GM18507 (cell line): ENCODE data around the gene DPYSL4.
"Not testable (repeated sequence)": the region's sequence is repeated elsewhere in the genome, so short reads cannot be mapped to it uniquely, and the experiment has no call there.

Experiments
- DNase-seq: peaks from one replicate; pipeline ENCODE4 v3.0.0; 2011; ENCODE audit warnings: low read depth; ENCODE audit not compliant: insufficient read length; ENCODE audit errors: extremely low spot score
- FAIRE-seq: peaks from 2 replicates; lab custom pipeline; 2011; peaks lifted over from hg19 to GRCh38; lab: Jason Lieb, UNC

DPYSL4 gene

DNA sequence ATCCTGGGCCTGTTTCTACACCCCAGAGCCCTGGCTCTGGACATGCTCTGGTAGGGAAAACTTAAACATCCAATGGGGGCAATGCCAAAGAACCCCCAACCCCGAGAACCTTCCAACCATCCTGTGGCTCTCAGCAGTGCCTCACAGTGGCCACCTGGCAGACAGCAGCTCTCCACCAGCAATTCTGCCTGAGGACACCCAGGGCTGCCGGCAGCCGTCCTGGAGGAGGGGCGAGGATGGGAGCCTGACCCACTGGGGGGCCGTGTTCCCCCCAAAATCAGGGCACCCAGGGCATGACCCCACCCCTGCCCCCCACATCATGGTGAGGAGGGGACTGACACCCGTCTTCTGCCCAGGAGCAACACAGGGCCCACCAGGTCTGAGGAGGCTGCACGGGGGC is 32.7 kb downstream of the DPYSL4 start:
- DNase-seq (no peak), FAIRE-seq (no peak)

DNA sequence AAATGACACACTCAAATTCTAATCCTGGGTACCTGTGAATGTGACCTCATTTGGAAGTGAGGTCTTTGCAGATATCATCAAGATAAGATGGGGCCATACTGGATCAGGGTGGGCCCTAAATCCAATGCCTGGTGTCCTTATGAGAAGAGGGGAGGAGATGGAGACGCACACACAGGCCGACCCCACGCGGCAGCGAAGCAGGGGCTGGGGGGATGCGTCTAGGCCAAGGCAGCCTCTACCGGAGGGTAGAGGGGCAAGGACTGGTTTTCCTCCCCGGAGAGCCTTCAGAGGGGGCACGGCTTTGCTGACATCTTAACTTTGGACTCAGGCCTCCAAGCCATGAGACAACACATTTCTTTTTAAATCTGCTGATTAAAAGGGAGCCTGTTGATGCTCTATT is 33.3 kb downstream of the DPYSL4 start:
- DNase-seq (no peak), FAIRE-seq (no peak)

DNA sequence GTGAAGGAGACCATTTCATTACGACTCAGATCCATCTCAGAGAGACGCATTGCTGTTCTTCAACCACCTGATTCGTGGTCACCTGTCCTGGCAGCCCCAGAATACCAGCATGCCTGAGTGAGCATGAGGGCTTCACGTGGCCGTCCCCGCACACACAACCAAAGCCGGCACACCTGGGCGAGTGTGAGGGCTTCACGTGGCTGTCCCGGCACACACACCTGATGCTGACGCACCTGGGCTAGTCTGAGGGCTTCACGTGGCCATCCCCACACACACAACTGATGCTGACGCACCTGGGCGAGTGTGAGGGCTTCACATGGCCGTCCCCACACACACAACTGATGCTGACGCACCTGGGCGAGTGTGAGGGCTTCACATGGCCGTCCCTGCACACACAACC is 34.2 kb downstream of the DPYSL4 start:
- not testable (repeated sequence) for FAIRE-seq, DNase-seq

DNA sequence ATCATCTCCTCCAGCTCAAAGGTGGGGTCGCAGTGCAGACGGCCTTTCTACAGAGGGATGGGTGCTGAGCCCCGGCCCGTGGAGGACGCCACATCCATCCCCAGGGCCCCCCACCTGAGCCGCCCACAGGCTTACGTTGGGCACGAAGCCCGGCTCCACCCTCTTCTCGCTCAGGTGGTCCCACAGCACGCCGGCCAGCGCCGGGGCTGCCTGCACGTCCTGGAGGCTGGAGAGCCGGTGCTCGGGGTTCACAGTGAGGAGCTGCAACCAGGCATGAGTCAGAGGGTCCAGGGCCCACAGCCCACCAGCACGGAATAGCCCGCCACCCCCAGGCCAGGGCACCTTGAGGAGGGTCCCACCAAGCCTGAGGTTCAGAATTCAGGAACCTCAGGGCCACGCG is 36.0 kb downstream of the DPYSL4 start:
- DNase-seq, result no peak
- FAIRE-seq, result no peak

DNA sequence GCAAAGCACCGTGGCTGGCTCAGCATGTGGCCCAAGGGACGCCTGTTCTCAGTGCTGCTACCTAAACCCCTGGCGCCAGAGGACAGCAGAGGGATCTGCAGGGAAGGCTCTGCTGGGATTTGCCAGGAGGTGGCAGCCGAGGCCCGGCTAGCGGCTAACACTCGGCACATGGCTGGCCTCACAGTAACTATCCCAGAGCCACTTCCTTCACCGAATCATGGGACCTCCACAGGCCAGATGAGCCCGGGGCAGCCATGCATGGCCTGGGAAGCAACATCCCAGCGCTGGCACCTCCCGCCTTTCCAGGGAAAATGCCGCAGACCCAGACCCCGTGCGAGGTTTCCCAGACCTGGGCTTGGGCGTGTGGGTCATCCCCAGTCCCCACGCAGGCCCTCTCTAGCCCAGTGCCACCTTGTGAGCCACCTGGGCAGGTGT is 36.4 kb downstream of the DPYSL4 start:
- DNase-seq, result peak; percentile 73
- peak; percentile 72 for FAIRE-seq

DNA sequence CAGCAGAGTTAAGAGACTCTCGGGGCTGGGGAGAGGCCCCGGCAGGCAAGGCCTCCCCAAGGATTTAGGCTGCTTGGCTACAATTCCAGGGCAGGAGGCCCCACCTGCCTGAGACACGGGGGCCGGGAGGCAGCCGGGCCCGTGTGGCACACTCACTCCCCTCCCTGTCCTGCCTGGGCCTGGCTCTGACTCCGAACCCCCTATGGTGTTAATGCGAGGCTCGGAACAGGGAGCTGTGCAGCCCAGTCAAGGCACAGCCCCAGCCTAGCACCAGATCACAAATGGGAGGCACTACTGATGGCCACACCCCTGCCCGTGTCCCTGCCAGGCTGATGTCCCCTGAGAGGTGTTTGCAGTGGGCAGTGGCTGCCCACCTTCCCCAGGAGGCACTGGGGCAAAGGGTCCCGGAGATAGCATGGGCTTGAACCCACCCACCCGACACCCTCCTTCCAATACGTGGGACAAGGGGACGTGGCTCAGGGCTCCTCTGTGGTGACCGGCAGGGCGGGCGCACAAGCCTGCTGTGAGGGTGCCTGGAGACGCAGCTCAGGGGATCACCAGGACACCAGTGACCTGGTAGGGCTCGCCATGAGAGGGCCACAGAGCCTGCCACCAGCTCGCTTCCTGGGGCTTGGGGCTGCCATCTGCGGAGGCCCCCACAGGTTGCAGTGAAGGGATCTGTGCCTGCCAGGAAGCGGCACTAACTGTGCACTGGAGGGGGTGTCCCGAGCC is 37.0 kb downstream of the DPYSL4 start:
- FAIRE-seq (no peak), DNase-seq (no peak)

DNA sequence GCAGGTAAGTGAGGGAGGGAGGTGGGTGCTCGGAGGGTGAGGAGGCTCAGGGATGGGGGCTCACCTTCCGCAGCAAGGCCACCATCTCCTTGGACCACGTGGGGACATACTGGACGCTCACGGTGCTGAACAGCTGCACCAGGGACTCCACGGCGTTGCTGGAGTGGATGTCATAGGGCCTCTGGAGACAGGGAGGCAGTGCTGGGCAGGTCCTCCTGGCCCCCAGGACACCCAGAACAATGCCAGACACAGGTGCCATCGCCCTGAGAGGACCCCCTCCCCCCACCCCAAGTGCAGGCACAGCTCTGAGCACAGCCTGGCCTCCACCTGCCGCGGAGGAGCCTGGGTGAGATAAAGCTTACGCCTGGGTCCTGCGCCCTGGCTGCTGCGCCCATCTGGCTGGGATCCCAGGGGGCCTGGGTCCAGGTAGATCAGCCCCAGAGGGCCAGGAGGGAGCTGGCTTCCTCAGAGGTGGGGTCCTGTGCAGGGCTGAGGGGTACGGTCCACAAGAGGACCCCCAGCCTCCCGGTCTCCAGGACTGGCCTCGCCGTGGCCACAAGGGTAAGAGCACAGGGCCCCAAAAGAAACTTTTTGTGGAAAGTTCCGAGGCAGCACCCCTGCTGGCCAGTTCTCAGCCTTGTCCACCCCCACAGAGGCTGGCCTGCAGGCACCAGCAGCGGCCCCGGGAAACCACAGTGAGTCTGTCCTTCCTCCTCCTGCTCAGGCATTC is 37.8 kb downstream of the DPYSL4 start:
- DNase-seq (no peak), FAIRE-seq (no peak)

DNA sequence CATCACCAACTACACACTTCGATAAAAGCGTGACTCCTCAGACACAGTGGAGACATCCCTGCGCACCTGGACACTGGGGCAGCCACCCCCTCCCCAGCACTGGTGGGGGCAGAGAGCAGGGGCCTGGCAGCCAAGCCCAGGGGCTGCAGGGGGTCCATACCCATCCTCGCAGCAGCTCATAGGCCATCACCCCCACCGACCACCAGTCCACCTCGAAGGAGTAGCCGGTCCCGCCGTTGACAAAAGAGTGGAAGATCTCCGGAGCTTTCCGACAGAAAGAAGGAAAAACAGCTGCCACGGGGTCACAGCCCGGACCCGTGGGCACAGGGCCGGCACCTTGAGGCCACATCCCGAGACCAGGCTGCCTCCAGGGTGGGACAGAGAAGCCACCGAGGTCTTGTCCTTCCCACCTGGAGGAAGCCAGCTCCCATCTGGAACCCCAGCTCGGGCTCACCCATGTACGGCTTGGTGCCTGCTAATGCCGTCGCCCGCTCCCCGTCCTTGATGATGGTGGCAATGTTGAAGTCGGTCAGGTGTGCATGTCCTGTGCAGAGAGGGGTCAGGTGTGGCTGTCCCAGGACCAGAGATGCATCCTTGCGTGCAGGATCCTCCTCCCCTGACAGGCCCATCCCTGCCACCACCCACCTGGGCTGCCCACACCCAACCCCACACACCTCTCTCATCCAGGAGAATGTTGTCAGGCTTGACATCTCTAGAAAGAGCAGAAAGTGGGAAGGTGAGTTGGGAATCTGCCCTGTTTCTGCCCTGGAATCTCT is 38.5 kb downstream of the DPYSL4 start:
- DNase-seq (no peak), FAIRE-seq (no peak)

DNA sequence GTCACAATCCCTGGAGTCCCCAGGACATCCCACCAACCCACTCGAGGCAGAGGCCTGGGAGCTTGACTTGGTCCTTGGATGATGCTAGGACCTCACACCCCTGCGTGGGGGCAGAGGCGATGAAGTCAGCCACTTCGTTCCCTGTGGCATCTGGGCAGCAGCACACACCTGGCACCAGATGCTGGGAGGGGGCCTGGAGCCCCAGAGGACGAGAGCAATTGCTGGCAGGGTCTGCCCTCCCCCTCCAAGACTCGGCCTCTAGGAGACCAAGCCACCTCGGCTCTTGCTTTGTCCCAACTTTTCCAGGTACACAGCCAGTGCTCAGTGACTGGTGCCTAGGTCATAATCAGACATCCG is 39.1 kb downstream of the DPYSL4 start:
- FAIRE-seq (no peak), DNase-seq (no peak)

DNA sequence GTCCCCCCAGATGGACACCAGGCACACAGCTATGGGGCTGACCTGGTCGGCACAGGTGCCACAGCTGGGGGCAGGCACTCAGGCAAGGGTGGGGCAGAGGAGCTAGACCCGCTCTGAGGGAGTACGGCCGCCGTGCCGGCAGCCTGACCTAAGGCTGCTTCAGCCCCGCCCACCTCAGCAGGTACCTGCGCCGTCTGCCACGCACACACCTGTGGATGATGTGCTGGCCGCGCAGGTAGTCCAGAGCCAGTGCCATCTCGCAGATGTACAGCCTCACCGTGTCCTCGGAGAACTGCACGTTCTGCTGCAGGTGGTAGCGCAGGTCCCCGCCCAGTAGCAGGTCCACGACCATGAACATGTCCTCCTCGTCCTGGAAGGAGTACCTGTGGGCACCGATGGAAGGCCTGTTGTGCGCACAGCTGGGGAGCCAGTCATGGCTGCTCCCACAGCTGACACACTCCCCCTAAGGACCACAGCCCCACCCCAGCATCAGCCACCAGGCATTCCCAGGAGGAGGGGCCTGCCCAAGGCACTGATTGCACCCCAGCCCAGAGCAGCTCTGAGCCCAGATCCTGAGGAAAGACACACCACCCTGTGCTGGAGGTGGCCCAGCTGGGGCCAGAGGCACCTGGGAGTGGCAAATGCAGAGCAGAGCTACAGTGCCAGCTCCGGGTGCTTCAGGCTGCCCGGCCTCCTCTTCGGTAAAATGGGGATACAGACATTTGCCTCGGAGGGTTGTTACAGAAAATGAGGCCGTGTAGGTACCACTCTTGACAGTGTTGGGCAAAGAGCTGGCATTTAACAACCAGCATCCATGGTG is 40.0 kb downstream of the DPYSL4 start:
- FAIRE-seq, result no peak
- no peak for DNase-seq

DNA sequence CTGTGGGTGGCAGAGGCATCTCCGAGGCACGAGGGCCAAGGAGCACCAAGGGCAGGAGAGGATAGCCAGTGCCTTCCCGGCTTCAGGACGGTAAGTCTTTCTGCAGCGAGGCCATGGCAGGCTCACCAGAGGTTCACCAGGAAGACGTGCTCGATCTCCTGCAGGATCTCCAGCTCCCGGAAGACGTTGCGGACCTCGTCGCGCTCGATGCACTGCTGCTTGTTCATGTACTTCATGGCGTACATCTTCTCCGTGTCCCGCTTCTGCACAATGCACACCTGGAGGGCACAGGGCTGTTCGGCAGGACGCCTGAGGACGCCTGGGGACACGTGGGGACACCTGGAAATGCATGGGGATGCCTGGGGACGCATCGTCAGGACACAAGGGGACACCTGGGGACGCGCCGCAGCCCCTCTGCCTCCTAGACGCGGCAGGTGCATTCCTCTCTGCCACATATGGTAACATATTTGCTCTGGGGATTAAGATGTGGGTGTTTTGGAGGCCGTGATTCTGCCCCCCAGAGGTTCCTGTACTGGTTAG is 41.2 kb downstream of the DPYSL4 start:
- no peak for FAIRE-seq
- no peak for DNase-seq

DNA sequence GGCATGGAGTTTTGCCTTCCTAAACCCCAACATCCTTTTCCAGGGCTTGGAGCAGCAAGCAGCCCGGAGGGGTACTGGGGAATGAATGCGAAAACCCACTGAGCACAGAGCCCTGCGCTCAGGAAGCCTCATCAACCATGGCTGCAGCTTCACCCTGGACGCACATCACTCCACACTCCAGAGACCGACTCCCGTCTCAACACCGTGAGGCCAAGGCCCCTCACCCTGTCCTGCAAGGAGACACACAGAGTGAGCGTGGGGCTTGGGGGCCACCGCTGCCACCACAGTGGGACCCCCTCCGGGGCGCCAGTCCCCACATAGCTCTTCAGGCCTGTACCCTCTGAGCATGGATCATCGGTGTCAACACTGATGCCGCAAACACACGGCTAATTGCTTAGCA is 41.9 kb downstream of the DPYSL4 start:
- DNase-seq (no peak), FAIRE-seq (no peak)

DNA sequence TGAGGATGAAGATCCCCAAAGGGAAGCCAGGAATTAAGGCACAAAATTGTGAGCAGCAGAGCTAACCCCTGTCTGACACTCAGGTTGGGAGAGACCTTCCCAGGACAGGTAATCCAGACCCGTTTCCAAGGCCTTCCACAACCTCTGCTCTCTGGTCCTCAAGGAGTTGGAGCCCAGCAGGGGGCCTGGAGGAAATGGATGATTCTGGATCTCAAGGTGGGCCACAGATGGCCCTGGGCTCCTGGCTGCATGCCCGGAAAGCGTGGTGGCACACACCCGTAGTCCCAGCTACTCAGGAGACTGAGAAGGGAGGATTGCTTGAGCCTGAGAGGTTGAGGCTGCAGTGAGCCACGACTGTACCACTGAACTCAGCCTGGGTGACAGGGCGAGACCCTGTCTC is 42.3 kb downstream of the DPYSL4 start:
- DNase-seq, result no peak
- FAIRE-seq, result no peak

DNA sequence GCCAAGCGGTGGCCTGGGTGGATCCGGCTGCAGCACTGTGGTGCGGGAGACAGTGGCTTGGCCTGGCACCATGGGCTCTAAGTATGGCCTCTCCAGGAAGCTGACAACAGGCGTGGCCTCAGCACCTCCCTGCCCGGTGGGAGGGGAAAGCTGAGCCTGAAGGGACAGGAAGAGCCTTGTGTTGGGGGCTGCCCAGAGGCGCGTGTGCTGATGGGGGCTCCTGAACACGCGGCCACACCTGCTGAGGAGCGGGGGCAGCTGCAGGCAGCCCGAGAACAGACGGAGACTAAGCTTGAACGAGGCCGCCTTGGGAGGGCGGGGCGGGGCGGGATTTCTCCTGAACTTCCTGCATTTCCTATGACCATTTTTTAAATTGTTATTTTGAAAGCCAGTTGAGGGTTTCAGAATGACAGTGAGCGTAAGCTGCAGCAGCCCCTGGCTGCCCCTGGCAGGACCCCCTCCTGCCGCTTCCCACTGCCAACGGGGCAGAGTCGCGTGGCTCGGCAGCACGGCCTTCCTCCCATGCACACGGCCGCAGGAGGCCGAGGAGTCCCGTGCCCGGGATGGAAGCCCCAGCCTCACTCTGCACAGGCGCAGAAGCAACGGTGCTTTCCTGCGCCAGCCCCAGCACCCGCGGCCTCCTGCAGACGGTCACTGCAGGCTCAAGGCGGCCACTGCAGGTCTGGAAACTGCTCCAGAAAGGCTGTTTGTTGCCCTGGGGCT is 43.2 kb downstream of the DPYSL4 start:
- FAIRE-seq (no peak), DNase-seq (no peak)

DNA sequence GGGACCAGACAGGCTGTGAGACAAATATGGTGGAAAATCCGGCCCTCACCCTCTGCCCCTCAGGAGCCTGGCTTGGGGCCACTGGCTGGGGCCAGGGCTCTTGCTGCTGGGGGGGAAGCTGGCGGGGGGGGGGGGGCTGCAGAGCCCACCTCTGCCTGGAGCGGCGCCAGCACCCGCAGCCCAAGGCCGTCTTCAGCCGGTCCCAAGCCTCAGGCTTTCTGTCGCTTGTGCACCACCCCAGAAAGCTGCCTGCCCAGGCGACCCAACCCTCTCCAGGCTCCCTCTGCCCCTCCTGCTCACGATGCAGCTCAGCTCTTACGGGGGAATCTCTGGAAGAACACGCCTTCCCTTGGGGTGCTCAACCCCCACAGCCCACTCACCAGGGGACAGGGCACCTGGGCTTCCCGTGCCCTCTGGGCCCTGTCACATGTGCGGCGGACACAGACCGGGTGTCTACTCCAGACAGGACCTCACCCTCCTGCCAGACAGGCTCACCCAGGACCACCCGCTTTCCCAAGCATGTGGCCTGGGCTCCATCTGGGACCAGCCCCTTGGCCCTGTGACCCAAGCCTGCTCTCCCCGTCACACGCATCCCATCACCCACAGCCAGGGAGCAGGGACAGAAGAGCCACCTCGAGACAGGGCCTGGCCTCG is 43.9 kb downstream of the DPYSL4 start:
- FAIRE-seq, result no peak
- no peak for DNase-seq

DNA sequence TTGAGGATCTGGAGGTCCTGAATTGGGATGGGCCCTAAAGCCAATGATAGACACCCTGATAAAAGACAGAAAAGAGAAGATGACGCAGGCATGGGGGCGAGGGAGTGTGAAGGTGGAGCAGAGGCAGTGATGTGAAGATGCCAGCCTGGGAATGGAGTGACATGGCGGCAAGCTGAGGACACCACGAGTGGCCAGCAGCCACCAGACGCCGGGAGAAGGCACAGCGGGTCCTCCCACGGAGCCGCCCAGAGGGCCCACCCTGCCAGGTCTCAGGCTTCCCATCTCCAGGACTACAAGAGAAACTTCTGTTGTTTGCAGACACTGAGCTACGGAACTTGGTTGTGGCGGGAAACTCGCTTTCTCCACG is 44.9 kb downstream of the DPYSL4 start:
- DNase-seq (no peak), FAIRE-seq (no peak)

DNA sequence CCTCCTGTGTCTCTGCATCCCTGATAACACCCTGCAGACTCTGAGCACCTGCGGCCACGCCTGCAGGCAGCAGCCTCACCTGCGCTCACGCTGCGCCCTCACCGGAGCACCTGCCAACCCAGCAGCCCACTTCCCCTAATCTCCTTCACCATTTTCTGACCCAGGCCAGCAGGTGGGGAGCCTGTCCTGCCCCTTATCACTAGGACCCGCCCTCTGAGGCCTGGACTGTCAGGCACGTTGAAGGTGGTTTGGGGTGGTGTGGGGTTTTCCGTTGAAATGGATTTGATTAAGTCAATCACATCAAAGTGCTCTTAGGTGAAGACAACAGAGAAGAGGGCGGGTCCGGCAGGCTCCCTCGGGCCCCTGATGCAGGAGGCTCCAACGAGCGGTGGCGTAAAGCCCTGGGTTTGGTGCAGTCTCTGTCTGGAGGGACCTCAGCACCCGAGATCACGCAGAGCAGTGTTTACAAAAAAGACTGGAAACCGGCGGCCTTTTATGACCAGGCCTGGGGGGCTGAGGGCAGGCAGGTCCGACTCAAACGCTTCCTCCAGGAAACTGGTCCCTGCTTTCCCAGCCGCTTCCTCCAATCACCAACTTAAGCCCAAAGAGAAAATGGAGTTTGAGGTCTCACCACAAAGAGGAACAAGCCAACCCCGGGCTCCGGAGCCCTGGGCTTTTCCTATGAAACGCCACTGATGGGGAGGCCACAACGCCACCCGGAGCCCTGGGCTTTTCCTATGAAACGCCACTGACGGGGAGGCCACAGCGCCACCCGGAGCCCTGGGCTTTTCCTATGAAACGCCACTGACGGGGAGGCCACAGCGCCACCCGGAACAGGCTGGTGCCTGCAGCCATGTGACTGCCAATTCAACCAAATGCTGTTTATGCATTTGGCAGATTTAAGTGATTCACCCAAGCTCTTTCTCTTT is 45.5 kb downstream of the DPYSL4 start:
- FAIRE-seq (no peak), DNase-seq (no peak)
